Right atrium auricular region (tissue), 2 donors: Measurements from ENCODE around the gene ELF2. TPM values are rescaled to one million over a fixed set of nuclear protein-coding genes. Genes with fewer than 3 reads are reported as not detected.
A peak's percentile ranks its signal among the peaks of the same experiment; 100 is the strongest.
"Not testable (repeated sequence)": the region's sequence is repeated elsewhere in the genome, so short reads cannot be mapped to it uniquely, and the experiment has no call there.

Experiments
- DNase-seq: peaks from one replicate; pipeline ENCODE4 v3.0.0-alpha.2; 2019; ENCODE audit warnings: low spot score
- H3K27ac ChIP-seq, 2 donors: fragments of 200-600 bp; sonication (generic); 1 replicate in 1 of 2; 2 replicates in 1 of 2; pipeline ENCODE4 v1.5.1; 2016 to 2019
- H3K27me3 ChIP-seq, 2 donors: fragments of 200-600 bp; sonication (generic); one replicate each; pipeline versions ENCODE4 v1.5.1 to v1.6.0; 2017 to 2019
- H3K36me3 ChIP-seq: fragments of 200-600 bp; sonication (generic); one replicate; pipeline ENCODE4 v1.5.1; 2016
- H3K4me1 ChIP-seq, 2 donors: fragments of 200-600 bp; sonication (generic); one replicate each; pipeline versions ENCODE4 v1.5.1 to v1.6.0; 2017 to 2019
- H3K4me3 ChIP-seq, 2 donors: fragments of 200-600 bp; sonication (generic); 1 replicate in 1 of 2; 2 replicates in 1 of 2; pipeline ENCODE4 v1.5.1; 2017 to 2019; ENCODE audit warnings: mild to moderate bottlenecking in 1 of 2, moderate library complexity in 1 of 2
- H3K9me3 ChIP-seq, 2 donors: fragments of 200-600 bp; sonication (generic); one replicate each; pipeline ENCODE4 v1.5.1; 2019
- CTCF ChIP-seq, 2 donors: fragments of 200-600 bp; sonication (generic); IDR thresholded peaks; one replicate each; pipeline ENCODE4 v1.5.1; 2019; ENCODE audit warnings: antibody characterized with exemption in 2 of 2
- total RNA-seq, 2 donors: library from RNA; depleted of rRNA; stranded (reverse); fragments of >200 nt; gene quantifications; one replicate each; pipeline ENCODE4 v1.1.0, GENCODE V29; 2016

The ELF2 gene
- total RNA-seq, 2 donors from 2014 or later = 32.2 to 32.3 TPM

GRCh38 chr4:139115226-139115625, 61.8 kb downstream of the ELF2 start:
- Histone ChIP-seq H3K27me3 (no peaks in the 10 kb centered on the region), H3K36me3 (no peaks in the 10 kb centered on the region), H3K4me3 (no peak overlapping the region), H3K4me1 (no peaks in the 10 kb centered on the region), H3K27ac (no peak overlapping the region), H3K9me3 (no peaks in the 10 kb centered on the region)
- no peak for DNase-seq
- TF ChIP-seq CTCF (IDR thresholded peaks at IDR 0.05) = no peak

- not testable (repeated sequence) for DNase-seq, H3K4me1 ChIP-seq, H3K9me3 ChIP-seq, H3K4me3 ChIP-seq, H3K27ac ChIP-seq, H3K27me3 ChIP-seq, H3K36me3 ChIP-seq
These were observed 62.2 kb downstream of the ELF2 start for GRCh38 chr4:139114795-139115194.

DNA sequence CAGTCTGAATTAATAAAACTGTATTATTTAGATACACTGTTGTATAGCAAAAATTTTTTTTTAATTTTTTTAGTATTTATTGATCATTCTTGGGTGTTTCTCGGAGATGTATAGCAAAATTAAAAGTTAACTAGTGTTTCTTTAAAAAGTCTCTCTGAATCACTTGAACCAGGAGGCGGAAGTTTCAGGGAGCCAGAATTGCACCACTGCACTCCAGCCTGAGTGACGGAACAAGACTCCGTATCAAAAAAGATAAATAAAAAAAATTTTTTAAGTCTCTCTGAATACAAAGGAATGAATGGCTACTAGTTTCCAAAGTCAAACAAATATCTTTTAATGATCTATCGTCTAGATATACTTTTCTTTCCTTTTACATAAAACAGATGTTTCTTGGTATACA, 64.4 kb downstream of the ELF2 start:
- Histone ChIP-seq H3K4me1 (no peaks in the 10 kb centered on the region), H3K27ac (no peak overlapping the region), H3K36me3 (no peaks in the 10 kb centered on the region), H3K4me3 (no peak overlapping the region), H3K9me3 (no peaks in the 10 kb centered on the region), H3K27me3 (no peaks in the 10 kb centered on the region)
- no peak for TF ChIP-seq CTCF (IDR thresholded peaks at IDR 0.05)
- no peak for DNase-seq

GRCh38 chr4:139108567-139109128, 68.4 kb downstream of the ELF2 start:
- DNase-seq = no peak
- Histone ChIP-seq H3K36me3 (no peaks in the 10 kb centered on the region), H3K9me3 (no peaks in the 10 kb centered on the region), H3K4me3 (no peak overlapping the region), H3K27me3 (no peaks in the 10 kb centered on the region), H3K4me1 (no peaks in the 10 kb centered on the region), H3K27ac (no peak overlapping the region)
- no peak for TF ChIP-seq CTCF (IDR thresholded peaks at IDR 0.05)

GRCh38 chr4:139099366-139099982, 77.5 kb downstream of the ELF2 start:
- Histone ChIP-seq H3K4me1 (no peaks in the 10 kb centered on the region), H3K27me3 (no peaks in the 10 kb centered on the region), H3K9me3 (no peaks in the 10 kb centered on the region), H3K36me3 (no peaks in the 10 kb centered on the region), H3K4me3 (no peak overlapping the region), H3K27ac (no peak overlapping the region)
- DNase-seq = no peak
- peak; percentile 69 to 87 for TF ChIP-seq CTCF (IDR thresholded peaks at IDR 0.05)

DNA sequence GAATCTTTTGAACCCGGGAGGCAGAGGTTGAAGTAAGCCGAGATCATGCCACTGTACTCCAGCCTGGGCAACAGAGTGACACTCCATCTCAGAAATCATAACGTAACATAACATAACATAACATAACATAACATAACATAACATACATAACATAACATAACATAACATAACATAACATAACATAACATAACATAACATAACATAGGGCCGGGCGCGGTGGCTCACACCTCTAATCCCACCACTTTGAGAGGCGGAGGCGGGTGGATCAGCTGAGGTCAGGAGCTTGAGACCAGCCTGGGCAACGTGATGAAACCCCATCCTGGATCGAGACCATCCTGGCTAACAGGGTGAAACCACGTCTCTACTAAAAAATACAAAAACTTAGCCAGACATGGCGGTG, 84.7 kb downstream of the ELF2 start:
- Histone ChIP-seq H3K4me3 (no peak overlapping the region), H3K36me3 (peaks cover 4% of the 10 kb centered on the region), H3K9me3 (no peaks in the 10 kb centered on the region), H3K27ac (no peak overlapping the region), H3K4me1 (no peaks in the 10 kb centered on the region), H3K27me3 (no peaks in the 10 kb centered on the region)
- DNase-seq = no peak
- no peak for TF ChIP-seq CTCF (IDR thresholded peaks at IDR 0.05)
